Measurements from ENCODE around the gene CHRDL2.
"Not testable (repeated sequence)": the region's sequence is repeated elsewhere in the genome, so short reads cannot be mapped to it uniquely, and the experiment has no call there.

CHRDL2 gene

DNA sequence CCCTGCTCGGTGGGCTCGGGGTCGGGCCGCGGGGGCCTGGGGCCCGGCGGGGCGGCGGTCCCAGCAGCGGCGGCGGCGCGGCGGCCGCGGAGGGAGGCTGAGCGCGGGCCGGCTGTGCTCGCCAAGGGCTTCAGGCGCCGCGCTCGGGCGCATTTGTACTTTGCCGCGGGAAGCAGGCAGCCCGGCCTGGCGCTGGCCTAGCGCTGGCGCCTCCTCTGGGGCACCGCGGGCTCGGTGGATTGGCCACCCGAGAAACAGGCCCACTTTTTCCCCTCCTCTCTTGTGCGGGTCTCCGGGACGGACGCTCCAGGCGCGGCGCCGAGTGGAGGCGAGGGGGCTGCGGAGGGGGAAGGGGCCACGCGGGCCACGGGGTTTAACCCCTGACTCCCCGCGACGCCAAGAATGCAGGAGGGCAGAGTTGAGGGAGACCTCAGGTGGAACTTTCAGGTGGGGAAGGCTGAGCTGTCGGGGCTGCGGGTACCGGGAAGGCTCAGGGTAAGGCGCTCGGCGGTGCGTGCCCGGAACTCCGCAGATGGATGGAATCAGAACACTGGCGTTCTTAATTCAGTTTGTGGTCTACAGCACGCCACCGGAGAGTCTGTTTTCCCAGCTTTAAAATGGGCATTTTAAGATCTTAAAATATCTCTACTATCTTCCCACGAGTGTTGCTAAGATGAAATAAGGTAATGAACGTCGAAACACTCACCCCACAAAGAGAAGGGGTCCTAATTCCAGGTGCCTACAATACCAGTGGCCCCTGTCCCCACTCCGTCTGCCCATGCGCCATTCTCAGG, at the start of gene CHRDL2:
Gene CHRDL2 (minus strand): TSS at position 126 of the 794 bp plus-strand sequence. CDS start 538 bp downstream, outside the sequence.
- peak; percentile 16 for DNase-seq (ENCODE audit: low spot score)

DNA sequence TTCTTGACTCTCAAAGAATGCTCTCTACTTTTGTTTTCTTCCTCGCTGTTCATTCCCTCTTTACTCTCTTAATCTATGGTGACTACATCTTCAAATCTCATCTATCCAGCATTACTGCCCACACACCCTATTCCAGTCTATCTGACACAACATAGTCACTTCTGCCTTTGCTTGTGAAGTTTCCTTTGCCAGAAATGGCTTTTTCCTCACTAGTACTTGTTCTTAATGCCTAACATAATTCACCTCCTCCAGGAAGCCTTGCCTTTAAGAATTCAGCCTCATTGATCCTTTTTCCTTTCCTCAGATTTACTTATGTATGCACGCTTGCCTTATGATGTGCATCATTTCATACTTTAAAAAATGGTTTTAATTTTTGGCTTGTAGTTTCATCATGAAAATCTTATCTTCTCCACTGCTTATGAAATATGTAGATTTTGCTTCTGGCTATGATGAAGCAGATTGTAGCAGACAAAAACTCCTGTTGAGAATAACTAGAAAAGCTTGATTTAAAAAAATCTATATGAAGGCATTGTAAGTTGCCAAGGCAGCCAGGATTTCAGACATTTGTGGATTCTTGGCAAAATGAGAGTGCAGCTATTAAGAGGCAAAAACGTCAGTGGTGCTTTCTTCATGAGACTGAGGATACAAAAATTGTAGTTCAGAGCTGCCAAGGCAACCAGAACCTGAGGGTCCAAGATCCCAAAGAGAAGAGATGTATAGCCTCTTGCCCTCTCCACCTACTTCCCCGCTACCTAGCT, 49.2 kb upstream of the CHRDL2 start:
- DNase-seq (ENCODE audit: low spot score) = no peak

DNA sequence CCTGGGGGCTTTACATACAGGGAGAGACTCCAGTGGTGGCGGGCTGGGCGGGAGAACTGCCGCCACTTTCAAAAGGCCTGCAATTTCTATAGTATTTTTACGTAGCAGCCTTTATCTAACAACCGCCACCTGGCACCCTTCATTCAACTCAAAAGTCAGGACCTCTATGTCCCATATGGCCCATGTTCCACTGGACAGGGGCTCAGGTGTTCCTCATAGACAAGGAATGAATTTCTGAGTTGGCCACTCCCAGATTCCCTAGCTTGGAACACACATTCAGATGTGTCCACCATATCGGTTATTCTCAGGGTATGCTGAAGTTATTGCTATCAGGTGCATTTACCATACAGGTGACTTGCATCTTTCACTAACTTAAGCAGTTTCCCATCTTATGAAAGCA, 47.4 kb upstream of the CHRDL2 start:
- no peak for DNase-seq (ENCODE audit: low spot score)

GRCh38 chr11:74777877-74778276, 46.7 kb upstream of the CHRDL2 start:
- DNase-seq (ENCODE audit: low spot score) = no peak

GRCh38 chr11:74777038-74777437, 45.8 kb upstream of the CHRDL2 start:
- DNase-seq (ENCODE audit: low spot score) = no peak

DNA sequence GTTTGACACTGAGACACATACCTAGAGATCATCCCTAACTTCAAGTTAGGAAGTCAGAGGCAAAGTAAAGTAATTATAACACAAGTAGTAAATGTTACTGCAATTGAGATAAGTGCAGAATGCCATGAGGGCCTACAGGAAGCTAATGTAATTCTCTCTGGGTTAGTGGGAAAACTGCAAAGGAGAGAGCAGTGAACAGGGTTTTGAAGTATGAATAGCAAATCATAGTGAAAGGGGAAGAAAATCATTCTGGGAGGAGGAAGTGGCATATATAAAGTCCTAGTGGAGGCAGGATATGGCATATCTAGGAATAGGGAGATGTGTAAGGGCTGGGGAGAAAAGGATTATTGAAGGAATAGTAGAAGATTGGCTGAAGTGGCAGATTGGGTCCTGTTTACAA, 45.3 kb upstream of the CHRDL2 start:
- DNase-seq (ENCODE audit: low spot score) = no peak

GRCh38 chr11:74775762-74776161, 44.5 kb upstream of the CHRDL2 start:
- no peak for DNase-seq (ENCODE audit: low spot score)

GRCh38 chr11:74773476-74773875, 42.2 kb upstream of the CHRDL2 start:
- no peak for DNase-seq (ENCODE audit: low spot score)

DNA sequence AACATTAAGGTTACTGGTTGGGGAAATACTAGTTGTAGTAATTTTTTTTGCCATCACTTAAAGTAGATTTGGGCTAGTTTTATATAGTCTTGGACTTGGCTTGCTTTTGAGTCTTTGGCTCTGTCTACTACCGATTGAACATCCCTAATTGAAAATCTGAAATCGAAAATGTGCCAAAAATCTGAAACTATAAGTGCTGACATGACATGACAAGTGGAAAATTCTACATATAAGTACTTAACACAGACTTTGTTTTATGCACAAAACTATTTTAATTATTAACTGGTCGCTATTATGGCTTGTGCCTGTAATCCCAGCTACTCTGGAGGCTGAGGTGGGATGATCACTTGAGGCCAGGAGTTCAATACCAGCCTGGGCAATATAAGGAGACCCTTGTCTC, 39.9 kb upstream of the CHRDL2 start:
- no peak for DNase-seq (ENCODE audit: low spot score)

GRCh38 chr11:74770456-74770855, 39.2 kb upstream of the CHRDL2 start:
- DNase-seq (ENCODE audit: low spot score) = no peak

DNA sequence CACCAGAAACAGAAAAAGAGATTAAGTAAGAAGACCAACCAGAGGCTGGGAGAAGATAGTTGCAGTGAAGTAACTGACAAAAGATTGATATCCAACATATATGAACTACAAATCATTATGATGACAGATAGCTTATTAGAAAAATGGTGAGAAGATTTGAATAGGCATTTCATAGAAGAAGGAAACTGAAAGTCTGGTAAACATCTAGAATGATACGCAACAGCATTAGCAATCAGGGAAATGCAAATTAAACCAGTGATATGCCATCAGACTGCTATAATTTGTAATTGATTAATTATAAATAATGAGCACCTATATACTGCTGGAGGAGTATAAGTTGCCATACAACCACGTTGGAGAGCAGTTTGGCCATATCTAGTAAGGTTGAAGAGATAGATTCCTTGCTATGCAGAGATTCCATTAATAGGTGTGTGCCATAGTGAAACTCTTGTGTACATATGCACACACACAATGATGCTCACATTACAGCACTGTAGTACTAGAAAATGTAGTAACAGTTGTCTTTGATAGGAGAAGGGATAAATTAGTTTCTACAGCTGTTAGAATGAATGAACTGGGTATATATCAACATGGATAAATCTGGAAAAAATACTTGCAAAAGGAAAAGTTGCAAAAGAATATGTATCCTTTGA, 38.0 kb upstream of the CHRDL2 start:
- no peak for DNase-seq (ENCODE audit: low spot score)

GRCh38 chr11:74768172-74768651, 37.0 kb upstream of the CHRDL2 start:
- DNase-seq (ENCODE audit: low spot score) = not testable (repeated sequence)

DNA sequence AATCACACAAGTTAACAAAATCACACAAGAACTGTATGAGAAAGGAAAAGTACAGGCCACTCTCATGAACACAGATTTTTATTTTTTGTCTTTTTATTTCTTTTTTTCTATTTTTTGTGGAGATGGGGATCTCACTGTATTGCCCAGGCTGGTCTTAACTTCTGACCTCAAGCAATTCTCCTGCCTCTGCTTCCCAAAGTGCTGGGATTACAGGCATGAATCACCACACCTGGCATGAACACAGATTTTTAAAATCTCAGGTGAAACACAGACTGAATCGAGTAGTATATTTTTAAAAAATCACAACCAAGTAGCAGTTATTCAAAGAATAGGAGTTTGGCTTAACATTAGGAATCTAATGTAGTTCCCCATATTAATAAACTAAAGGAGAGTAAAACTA, 35.7 kb upstream of the CHRDL2 start:
- DNase-seq (ENCODE audit: low spot score) = no peak

GRCh38 chr11:74756571-74756970, 25.3 kb upstream of the CHRDL2 start:
- DNase-seq (ENCODE audit: low spot score) = no peak

DNA sequence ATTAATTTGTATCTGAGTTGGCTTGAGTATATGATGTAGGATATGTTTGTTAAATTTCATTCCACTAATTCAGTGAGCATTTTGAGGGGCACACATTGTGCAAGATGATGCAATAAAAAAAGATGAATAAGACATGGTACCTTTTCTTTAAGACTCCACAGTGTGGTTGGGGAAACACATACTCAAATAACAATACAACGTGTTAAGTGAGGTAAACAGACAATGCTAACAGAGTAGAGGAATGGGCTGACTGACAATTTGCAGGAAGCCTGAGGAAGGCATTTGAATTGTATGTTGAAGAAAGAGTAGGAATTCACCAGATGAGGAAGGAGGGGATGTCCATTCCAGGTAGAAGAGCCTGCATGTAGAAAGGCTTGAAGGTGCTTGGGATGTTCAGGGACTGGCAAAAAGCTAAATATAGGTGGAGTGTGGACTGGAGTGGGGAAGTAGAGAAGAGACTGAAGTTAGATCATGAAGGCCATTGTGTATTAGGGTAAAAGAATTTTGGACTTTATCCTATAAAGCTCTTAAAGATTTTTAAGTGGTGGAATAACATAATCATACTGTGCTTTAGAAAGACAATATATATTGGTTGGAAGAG, 24.3 kb upstream of the CHRDL2 start:
- DNase-seq (ENCODE audit: low spot score) = no peak

GRCh38 chr11:74754507-74755252, 23.5 kb upstream of the CHRDL2 start:
- no peak for DNase-seq (ENCODE audit: low spot score)

DNA sequence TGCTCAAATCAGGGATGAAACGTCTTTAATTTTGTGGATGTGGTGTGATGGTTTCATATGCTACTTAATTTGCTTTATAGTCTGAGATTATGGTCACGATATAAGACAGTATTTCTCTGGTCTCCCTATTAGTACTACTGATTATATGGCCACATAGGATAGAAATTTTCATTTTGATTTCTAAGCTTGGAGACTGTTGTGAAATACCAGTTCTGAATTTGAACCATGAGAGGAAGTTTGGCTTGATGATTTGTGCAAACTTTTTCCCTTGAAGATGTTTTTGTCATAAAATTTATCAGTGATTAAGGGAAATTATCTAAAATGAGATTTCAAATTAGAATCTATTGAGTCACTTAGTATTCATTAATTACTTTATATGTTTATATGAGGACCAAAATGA, 20.1 kb upstream of the CHRDL2 start:
- no peak for DNase-seq (ENCODE audit: low spot score)

DNA sequence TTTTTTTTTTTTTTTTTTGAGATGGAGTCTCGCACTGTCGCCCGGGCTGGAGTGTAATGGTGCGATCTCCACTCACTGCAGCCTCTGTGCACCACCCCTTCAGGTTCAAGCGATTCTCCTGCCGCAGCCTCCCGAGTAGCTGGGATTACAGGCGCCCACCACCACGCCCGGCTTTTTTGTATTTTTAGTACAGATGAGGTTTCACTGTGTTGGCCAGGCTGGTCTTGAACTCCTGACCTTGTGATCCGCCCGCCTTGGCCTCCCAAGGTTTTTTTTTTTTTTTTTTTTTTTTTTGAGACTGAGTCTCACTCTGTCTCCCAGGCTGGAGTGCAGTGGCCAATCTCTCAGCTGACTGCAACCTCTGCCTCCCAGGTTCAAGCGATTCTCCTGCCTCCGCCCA, 19.4 kb upstream of the CHRDL2 start:
- not testable (repeated sequence) for DNase-seq (ENCODE audit: low spot score)

DNA sequence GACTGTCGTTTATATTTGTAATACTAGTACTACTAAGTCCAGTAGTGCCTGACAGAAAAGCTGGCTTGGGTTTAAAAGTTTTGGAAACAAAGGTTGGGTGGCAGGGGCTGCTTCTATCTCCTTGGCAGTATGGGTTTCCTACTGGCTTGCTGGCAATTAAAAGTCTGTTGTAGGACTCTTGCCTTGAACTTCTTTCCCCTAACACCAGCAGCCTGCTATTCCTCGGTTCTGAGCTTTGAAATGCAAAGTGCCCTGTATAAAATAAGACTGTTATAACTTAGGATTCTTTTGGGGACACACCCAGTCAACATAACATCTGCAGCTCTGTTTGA, 18.7 kb upstream of the CHRDL2 start:
- DNase-seq (ENCODE audit: low spot score) = peak; percentile 17

DNA sequence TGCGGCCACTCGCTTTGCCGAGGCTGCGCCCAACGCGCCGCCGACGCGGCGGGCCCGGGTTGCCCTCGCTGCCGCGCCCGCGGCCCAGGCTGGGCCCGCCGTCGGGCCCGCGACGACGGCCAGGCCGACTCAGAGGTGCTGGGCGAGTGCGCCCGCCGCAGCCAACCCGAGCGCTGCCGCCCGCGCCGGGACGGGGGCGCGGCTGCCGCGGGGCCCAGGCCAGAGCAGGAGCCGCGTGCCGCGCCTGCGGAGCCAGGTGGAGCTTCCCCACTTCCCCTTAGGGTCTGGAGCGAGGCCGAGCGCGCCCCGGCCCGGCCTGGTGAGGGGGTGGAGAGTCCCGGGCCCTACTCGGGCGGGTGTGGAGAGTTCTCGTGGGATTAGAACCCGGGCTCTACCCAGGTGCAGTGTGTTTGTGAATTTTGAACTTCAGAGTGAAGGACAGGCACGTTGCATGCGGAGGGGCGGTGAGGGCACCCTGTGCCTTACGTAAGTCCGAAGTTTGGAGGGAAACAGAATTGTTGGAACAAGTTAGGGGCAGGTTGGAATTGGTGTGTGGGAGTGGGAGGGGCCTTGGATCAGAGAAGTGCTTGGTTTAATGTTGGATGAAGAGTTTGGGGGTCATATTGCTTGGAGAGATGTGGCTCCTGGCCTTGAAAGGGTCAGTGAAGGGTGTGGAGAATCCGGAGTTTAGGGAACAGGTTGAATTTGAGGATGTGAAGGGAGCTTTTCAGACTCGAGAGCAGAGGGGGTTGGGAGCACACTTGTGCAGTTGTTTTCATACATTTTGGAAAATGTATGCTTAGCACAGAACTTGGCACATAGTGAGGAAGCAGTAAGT, 18.1 kb upstream of the CHRDL2 start:
- peak; percentile 34 for DNase-seq (ENCODE audit: low spot score)
